Caco-2 (cell line): ENCODE results near the gene HSPB6. TPM values are rescaled to one million over a fixed set of nuclear protein-coding genes. Genes with fewer than 3 reads are reported as not detected.

Experiments
- BruUV-seq: library from RNA; stranded (reverse); fragments of 400-500 nt; replicated peaks from 2 replicates; lab custom pipeline; 2021; lab: Mats Ljungman, UMichigan
- CTCF ChIA-PET: fragments of 300-600 bp; sonication (Branson Sonifier 250); formaldehyde crosslinking; loops from one replicate; lab custom pipeline; 2022; ENCODE audit warnings: antibody characterized with exemption; lab: Charles Lee
- POLR2A ChIA-PET: fragments of 300-600 bp; sonication (Branson Sonifier 250); formaldehyde crosslinking; loops from one replicate; lab custom pipeline; 2022; ENCODE audit warnings: antibody characterized with exemption; lab: Charles Lee
- DNase-seq, 2 experiments: peaks; one replicate each; pipeline versions ENCODE4 v3.0.0 to v3.0.0-alpha.2; 2020 to 2022
- H3K27me3 ChIP-seq: replicated peaks from 2 replicates; pipeline ENCODE4 v1.6.0; 2011; ENCODE audit warnings: low read length; ENCODE audit not compliant: control insufficient read depth, insufficient read depth
- H3K36me3 ChIP-seq: 2 replicates; pipeline ENCODE4 v1.5.1; 2011; ENCODE audit warnings: low read length; ENCODE audit not compliant: control insufficient read depth, insufficient read depth
- H3K4me1 ChIP-seq: fragments of 250-450 bp; sonication (Bioruptor Pico); 2 replicates; pipeline ENCODE4 v1.5.1; 2020; ENCODE audit warnings: mild to moderate bottlenecking
- H3K4me3 ChIP-seq: 2 replicates; pipeline ENCODE4 v1.5.1; 2011; ENCODE audit warnings: low read depth, mild to moderate bottlenecking, control low read depth, low read length
- H3K9me3 ChIP-seq: fragments of 250-450 bp; sonication (Bioruptor Pico); 2 replicates; pipeline ENCODE4 v1.5.1; 2020; ENCODE audit warnings: mild to moderate bottlenecking, moderate library complexity
- H3K27ac Mint-ChIP-seq: one replicate; pipeline ENCODE4 v1.8.0; 2022; ENCODE audit warnings: mixed read lengths; ENCODE audit not compliant: unreplicated experiment
- H3K27me3 Mint-ChIP-seq: one replicate; pipeline ENCODE4 v1.8.0; 2022; ENCODE audit warnings: mixed read lengths; ENCODE audit not compliant: insufficient read depth, unreplicated experiment
- H3K36me3 Mint-ChIP-seq: one replicate; pipeline ENCODE4 v1.8.0; 2022; ENCODE audit warnings: mild to moderate bottlenecking, mixed read lengths; ENCODE audit not compliant: insufficient read depth, unreplicated experiment
- H3K4me1 Mint-ChIP-seq: one replicate; pipeline ENCODE4 v1.8.0; 2022; ENCODE audit warnings: low read depth, mixed read lengths; ENCODE audit not compliant: unreplicated experiment
- H3K4me3 Mint-ChIP-seq: one replicate; pipeline ENCODE4 v1.8.0; 2022; ENCODE audit warnings: mild to moderate bottlenecking, moderate library complexity, mixed read lengths; ENCODE audit not compliant: unreplicated experiment
- H3K9me3 Mint-ChIP-seq: one replicate; pipeline ENCODE4 v1.8.0; 2022; ENCODE audit warnings: mixed read lengths; ENCODE audit not compliant: unreplicated experiment
- CTCF ChIP-seq, 2 experiments: fragments of 200-600 bp in 1 of 2; IDR thresholded peaks; 1 replicate in 1 of 2; 2 replicates in 1 of 2; pipeline versions ENCODE4 v1.5.1 to v1.8.0; 2011 to 2022; ENCODE audit warnings: antibody characterized with exemption in 1 of 2, control low read depth in 1 of 2, inconsistent platforms in 1 of 2, low read depth in 1 of 2, low read length in 1 of 2, mild to moderate bottlenecking in 1 of 2, moderate library complexity in 1 of 2; ENCODE audit not compliant: insufficient read depth in 1 of 2, severe bottlenecking in 1 of 2, unreplicated experiment in 1 of 2
- intact Hi-C: fragments of 100-400 bp; cut with micrococcal nuclease; formaldehyde crosslinking; loops from one replicate; pipeline ENCODE4 v1.10.0; 2022; ENCODE audit not compliant: unreplicated experiment
- total RNA-seq: library from RNA; stranded (reverse); gene quantifications from 2 replicates; pipeline ENCODE4 v1.2.3, GENCODE V29; 2022

Gene HSPB6
- total RNA-seq, 1 experiment from 2014 or later, result 0.48 TPM

- Mint-ChIP-seq H3K27me3 (no peaks in the 10 kb centered on the region), H3K27ac (peak overlapping the region; percentile 87), H3K4me1 (peaks cover 11% of the 10 kb centered on the region), H3K9me3 (no peaks in the 10 kb centered on the region), H3K4me3 (peak overlapping the region; percentile 97), H3K36me3 (peaks cover 76% of the 10 kb centered on the region)
- TF ChIP-seq CTCF (IDR thresholded peaks at IDR 0.05; ENCODE audit: insufficient read depth in 1 of 2, low read depth in 1 of 2, low read length in 1 of 2, severe bottlenecking in 1 of 2, unreplicated experiment in 1 of 2), result no peak
- BruUV-seq, result no TSS peak
- peak overlapping the region; percentile 53 for H3K4me3 ChIP-seq
- DNase-seq, result no peak
- no peaks in the 10 kb centered on the region for H3K9me3 ChIP-seq
- H3K27me3 ChIP-seq, result no peaks in the 10 kb centered on the region
- intact Hi-C loops, result loop anchor here (1.0 to 2.0 kb wide), 2 partner anchors 22 to 47 kb away; no protein-coding TSS in a partner anchor
- ChIA-PET POLR2A (interaction anchor here (1.0 to 1.1 kb wide), 2 partner anchors 9 to 21 kb away, joined by 3 to 4 read pairs; partner anchors contain the start of gene LIN37), CTCF (interaction anchor here (1.0 kb wide), 1 partner anchor 9 kb away, joined by 3 read pairs; the partner anchor contains the start of gene LIN37)
- H3K36me3 ChIP-seq, result peaks cover 8% of the 10 kb centered on the region; the same call in 1 of the 2 replicates
- H3K4me1 ChIP-seq, result peaks cover 6% of the 10 kb centered on the region; the same call in 1 of the 2 replicates
Observed at GRCh38 chr19:35739275-35740107, 17.3 kb downstream of the HSPB6 start.

GRCh38 chr19:35738887-35739229 is 18.0 kb downstream of the HSPB6 start:
- ChIA-PET CTCF (no interaction called here), POLR2A (no interaction called here)
- BruUV-seq, result no TSS peak
- intact Hi-C loops, result no loop called here
- TF ChIP-seq CTCF (IDR thresholded peaks at IDR 0.05; ENCODE audit: insufficient read depth in 1 of 2, low read depth in 1 of 2, low read length in 1 of 2, severe bottlenecking in 1 of 2, unreplicated experiment in 1 of 2), result no peak
- H3K4me1 Mint-ChIP-seq, result peaks cover 11% of the 10 kb centered on the region
- Histone ChIP-seq H3K4me1 (peaks cover 4% of the 10 kb centered on the region; the same call in 1 of the 2 replicates), H3K4me3 (no peak overlapping the region), H3K9me3 (no peaks in the 10 kb centered on the region), H3K36me3 (peaks cover 12% of the 10 kb centered on the region), H3K27me3 (no peaks in the 10 kb centered on the region)
- H3K27me3 Mint-ChIP-seq, result no peaks in the 10 kb centered on the region
- H3K9me3 Mint-ChIP-seq, result no peaks in the 10 kb centered on the region
- peaks cover 82% of the 10 kb centered on the region for H3K36me3 Mint-ChIP-seq
- peak overlapping the region; percentile 97 for H3K4me3 Mint-ChIP-seq
- no peak overlapping the region for H3K27ac Mint-ChIP-seq
- no peak for DNase-seq

GRCh38 chr19:35738021-35738886 is 18.6 kb downstream of the HSPB6 start:
- CTCF ChIA-PET, result interaction anchor here (0.9 to 1.0 kb wide), 2 partner anchors 43 to 193 kb away, joined by 3 to 4 read pairs; no protein-coding TSS in a partner anchor
- Mint-ChIP-seq H3K4me1 (peaks cover 11% of the 10 kb centered on the region), H3K4me3 (no peak overlapping the region), H3K9me3 (no peaks in the 10 kb centered on the region), H3K27me3 (no peaks in the 10 kb centered on the region), H3K36me3 (peaks cover 86% of the 10 kb centered on the region), H3K27ac (no peak overlapping the region)
- no peaks in the 10 kb centered on the region for H3K27me3 ChIP-seq
- H3K36me3 ChIP-seq, result peaks cover 12% of the 10 kb centered on the region
- peaks cover 4% of the 10 kb centered on the region; the same call in 1 of the 2 replicates for H3K4me1 ChIP-seq
- BruUV-seq, result TSS peak; percentile 67
- no peak for DNase-seq
- no peaks in the 10 kb centered on the region for H3K9me3 ChIP-seq
- intact Hi-C loops, result no loop called here
- no peak for TF ChIP-seq CTCF (IDR thresholded peaks at IDR 0.05; ENCODE audit: insufficient read depth in 1 of 2, low read depth in 1 of 2, low read length in 1 of 2, severe bottlenecking in 1 of 2, unreplicated experiment in 1 of 2)
- H3K4me3 ChIP-seq, result no peak overlapping the region
- POLR2A ChIA-PET, result no interaction called here
